ENCODE results near the gene BICDL1. TPM values are rescaled to one million over a fixed set of nuclear protein-coding genes. Genes with fewer than 3 reads are reported as not detected.

BICDL1 gene
- total RNA-seq, 6 donors from 2014 or later = 10.5 to 21.0 (median 15.9) TPM

- H3K4me3 ChIP-seq = no peak overlapping the region
- DNase-seq (no peak), ATAC-seq (ENCODE audit: low FRiP score in 2 of 2) (no peak)
- H3K36me3 ChIP-seq = peaks cover 5 to 93% (median 71%) of the 10 kb centered on the region in 4 donors
- TF ChIP-seq, protein P1, sequence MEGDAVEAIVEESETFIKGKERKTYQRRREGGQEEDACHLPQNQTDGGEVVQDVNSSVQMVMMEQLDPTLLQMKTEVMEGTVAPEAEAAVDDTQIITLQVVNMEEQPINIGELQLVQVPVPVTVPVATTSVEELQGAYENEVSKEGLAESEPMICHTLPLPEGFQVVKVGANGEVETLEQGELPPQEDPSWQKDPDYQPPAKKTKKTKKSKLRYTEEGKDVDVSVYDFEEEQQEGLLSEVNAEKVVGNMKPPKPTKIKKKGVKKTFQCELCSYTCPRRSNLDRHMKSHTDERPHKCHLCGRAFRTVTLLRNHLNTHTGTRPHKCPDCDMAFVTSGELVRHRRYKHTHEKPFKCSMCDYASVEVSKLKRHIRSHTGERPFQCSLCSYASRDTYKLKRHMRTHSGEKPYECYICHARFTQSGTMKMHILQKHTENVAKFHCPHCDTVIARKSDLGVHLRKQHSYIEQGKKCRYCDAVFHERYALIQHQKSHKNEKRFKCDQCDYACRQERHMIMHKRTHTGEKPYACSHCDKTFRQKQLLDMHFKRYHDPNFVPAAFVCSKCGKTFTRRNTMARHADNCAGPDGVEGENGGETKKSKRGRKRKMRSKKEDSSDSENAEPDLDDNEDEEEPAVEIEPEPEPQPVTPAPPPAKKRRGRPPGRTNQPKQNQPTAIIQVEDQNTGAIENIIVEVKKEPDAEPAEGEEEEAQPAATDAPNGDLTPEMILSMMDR (IDR thresholded peaks at IDR 0.05) = no peak
- TF ChIP-seq POLR2A (IDR thresholded peaks at IDR 0.05) (no peak), POLR2AphosphoS5 (IDR thresholded peaks at IDR 0.05) (no peak), EP300 (IDR thresholded peaks at IDR 0.05) (no peak)
- no peak overlapping the region for H3K27ac ChIP-seq
- 92 to 93% methylated on average over 32 to 34 of the region's 34 CpGs for WGBS, 2 donors
- H3K27me3 ChIP-seq = no peaks in the 10 kb centered on the region
- no peaks in the 10 kb centered on the region for H3K9me3 ChIP-seq
- peaks cover 12 to 14% (median 13%) of the 10 kb centered on the region in 4 donors for H3K4me1 ChIP-seq
These were observed 107.7 kb downstream of the BICDL1 start for GRCh38 chr12:120096671-120097202.

GRCh38 chr12:120098756-120099470 is 109.9 kb downstream of the BICDL1 start:
- TF ChIP-seq, protein P1 (IDR thresholded peaks at IDR 0.05) = no peak
- TF ChIP-seq POLR2AphosphoS5 (IDR thresholded peaks at IDR 0.05) = no peak
- no peak for TF ChIP-seq POLR2A (IDR thresholded peaks at IDR 0.05)
- no peak for TF ChIP-seq EP300 (IDR thresholded peaks at IDR 0.05)
- Histone ChIP-seq H3K4me3 (no peak overlapping the region), H3K4me1 (peaks cover 21 to 29% (median 25%) of the 10 kb centered on the region in 4 donors), H3K27me3 (no peaks in the 10 kb centered on the region), H3K9me3 (no peaks in the 10 kb centered on the region), H3K36me3 (peaks cover 5 to 95% (median 81%) of the 10 kb centered on the region in 4 donors), H3K27ac (no peak overlapping the region)
- 95 to 96% methylated on average over 25 to 33 of the region's 36 CpGs for WGBS, 2 donors
- ATAC-seq (ENCODE audit: low FRiP score in 2 of 2) = no peak
- no peak for DNase-seq

DNA sequence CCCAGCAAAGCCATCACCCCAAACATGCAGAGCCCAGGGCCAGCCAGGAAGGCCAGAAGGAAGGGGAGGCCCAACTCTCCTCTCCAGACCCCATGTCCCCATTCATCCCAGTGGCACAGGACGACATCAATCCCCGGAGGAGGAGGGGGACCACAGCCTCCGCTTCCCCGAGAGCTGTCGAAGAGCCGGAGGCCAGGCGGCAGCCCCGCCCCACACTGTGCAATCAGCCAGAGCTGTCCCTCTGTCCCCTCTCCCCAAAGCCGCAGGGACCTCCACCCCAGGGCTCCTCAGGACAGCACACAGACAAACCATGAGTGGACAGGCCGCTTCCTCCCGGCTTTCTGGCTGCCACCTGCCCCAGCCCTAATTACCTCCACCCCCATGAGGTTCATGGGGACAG is 110.7 kb downstream of the BICDL1 start:
- TF ChIP-seq EP300 (IDR thresholded peaks at IDR 0.05) (no peak), POLR2AphosphoS5 (IDR thresholded peaks at IDR 0.05) (no peak), POLR2A (IDR thresholded peaks at IDR 0.05) (no peak)
- TF ChIP-seq, protein P1 (IDR thresholded peaks at IDR 0.05) = no peak
- no peak overlapping the region for H3K27ac ChIP-seq
- H3K36me3 ChIP-seq = peaks cover 7 to 95% (median 81%) of the 10 kb centered on the region in 4 donors
- peaks cover 21 to 29% (median 25%) of the 10 kb centered on the region in 4 donors for H3K4me1 ChIP-seq
- no peak overlapping the region for H3K4me3 ChIP-seq
- H3K9me3 ChIP-seq = no peaks in the 10 kb centered on the region
- ATAC-seq (ENCODE audit: low FRiP score in 2 of 2) = no peak
- 94 to 96% methylated on average over 7 to 11 of the region's 11 CpGs for WGBS, 2 donors
- no peaks in the 10 kb centered on the region for H3K27me3 ChIP-seq
- DNase-seq = no peak

DNA sequence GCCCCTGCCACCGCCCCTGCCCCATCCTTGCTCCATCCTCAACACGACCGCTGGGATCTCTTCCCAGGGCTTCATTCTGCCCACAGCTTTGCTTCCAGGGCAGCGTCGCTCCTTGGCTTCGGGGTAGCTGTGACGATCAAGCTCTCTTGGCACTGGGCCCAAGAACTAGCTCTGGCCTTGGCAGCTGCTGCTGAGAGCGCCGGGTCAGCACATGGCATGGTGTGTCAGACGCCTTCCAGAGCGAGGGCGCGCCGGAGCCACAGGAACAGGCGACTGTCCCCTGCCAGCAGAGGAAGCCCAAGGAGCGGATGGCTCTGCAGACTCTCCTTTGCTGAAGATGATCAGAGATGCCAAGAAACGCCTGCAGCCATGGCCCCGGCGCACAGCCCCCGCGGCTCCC is 111.6 kb downstream of the BICDL1 start:
- DNase-seq (no peak), ATAC-seq (ENCODE audit: low FRiP score in 2 of 2) (peak in 1 of 2 donors; percentile 38)
- TF ChIP-seq POLR2A (IDR thresholded peaks at IDR 0.05) = no peak
- TF ChIP-seq POLR2AphosphoS5 (IDR thresholded peaks at IDR 0.05) = no peak
- TF ChIP-seq, protein P1 (IDR thresholded peaks at IDR 0.05) = no peak
- no peak for TF ChIP-seq EP300 (IDR thresholded peaks at IDR 0.05)
- peaks cover 21 to 29% (median 25%) of the 10 kb centered on the region in 4 donors for H3K4me1 ChIP-seq
- H3K36me3 ChIP-seq = peaks cover 7 to 97% (median 80%) of the 10 kb centered on the region in 4 donors
- H3K27ac ChIP-seq = peak overlapping the region in 2 of 4 donors; percentile 19 to 24
- no peaks in the 10 kb centered on the region for H3K27me3 ChIP-seq
- H3K4me3 ChIP-seq = no peak overlapping the region
- whole genome bisulfite sequencing, 2 donors = 67 to 77% methylated on average over 7 to 20 of the region's 21 CpGs
- H3K9me3 ChIP-seq = no peaks in the 10 kb centered on the region

All from upper lobe of left lung (tissue), 6 donors.